Head of caudate nucleus (tissue), 42 donors: ENCODE data around the gene SERGEF.
A peak's percentile ranks its signal among the peaks of the same experiment; 100 is the strongest.

Experiments
- DNase-seq, 42 donors: peaks; one replicate each; pipeline versions ENCODE4 v3.0.0 to v3.0.0-alpha.2; 2020 to 2021; ENCODE audit warnings: mixed read lengths in 7 of 42
- intact Hi-C: fragments of 100-400 bp; cut with DNase I; formaldehyde crosslinking; loops from one replicate; pipeline ENCODE4 v1.15.0; 2022

SERGEF gene

DNA sequence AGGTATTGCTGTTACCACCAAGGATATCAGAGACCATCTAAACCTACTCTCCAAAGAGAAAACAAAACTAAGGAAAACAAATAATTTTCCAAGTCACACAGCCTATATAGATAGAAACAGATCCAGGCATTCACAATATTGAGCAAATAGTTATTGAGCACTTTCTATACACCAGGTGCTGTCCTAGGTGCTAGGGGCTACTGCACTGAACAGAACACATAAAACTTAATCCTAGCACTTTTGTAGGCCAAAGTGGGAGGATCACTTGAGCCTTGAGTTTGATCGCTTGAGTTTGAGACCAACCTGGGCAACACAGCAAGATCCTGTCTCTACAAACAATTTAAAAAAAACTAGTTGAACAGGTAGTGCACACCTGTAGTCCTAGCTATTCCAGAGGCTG, 44.6 kb downstream of the SERGEF start:
- no peak for DNase-seq

DNA sequence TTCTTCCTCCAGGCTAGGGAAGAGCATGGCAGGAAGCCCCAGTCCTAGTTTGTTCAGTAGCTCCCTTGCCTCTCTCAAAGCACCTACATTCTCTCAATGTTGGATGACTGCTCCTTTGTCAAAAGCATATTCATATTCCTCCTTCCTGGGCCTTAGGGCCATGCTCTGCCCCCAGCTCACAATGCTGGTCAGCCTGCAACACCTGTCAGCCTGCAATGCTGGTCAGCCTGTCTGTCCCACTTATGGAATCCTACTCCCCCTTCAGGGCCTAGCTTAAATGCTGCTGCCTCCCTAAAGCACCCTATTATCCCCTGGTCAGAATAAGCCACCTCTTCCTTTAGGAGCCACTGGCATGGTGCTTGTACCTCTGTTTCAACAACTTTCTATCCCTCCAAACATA, 45.2 kb downstream of the SERGEF start:
- intact Hi-C loops, result no loop called here
- no peak for DNase-seq

More for the DNA sequence above, 44.6 kb downstream of the SERGEF start:
- intact Hi-C loops, result no loop called here

DNA sequence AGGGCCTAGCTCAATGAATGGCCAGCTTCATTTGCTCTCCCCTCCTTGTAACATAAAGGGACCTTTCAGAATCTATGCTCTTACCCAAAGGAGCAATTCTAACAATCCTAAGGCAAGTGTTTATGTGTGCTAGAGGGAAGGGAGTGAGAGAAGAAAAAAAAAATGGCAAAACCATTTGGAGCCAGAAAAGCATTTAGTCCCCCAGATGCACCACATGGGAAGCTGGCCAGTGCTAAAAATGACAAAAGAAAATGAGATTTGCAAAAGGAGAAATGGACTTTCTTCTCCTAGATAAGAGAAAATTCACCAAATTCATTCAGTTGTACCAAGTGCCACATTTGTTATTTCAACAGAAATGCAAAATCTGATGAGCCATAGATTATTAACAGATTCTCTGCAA, 52.8 kb downstream of the SERGEF start:
- no peak for DNase-seq
- intact Hi-C loops, result no loop called here

DNA sequence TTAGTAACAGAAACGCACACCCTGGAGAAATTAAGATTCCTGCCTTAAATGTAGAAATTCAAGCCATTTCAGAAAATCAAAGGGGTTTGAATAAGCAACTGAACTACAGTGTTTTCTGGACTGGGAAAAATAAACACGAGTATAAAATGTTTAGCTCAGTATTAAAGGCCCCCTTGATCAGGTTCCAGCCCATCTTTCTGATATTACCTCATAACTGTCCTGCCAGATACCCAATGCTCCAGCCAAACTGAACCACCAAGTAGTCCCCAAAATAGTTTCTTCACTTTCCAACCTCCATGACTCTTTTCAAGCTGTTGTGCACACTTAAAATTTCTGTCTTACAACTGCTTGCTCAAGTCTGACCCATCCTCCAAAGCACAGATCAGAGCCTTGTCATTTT, 54.4 kb downstream of the SERGEF start:
- intact Hi-C loops, result no loop called here
- DNase-seq, result no peak

DNA sequence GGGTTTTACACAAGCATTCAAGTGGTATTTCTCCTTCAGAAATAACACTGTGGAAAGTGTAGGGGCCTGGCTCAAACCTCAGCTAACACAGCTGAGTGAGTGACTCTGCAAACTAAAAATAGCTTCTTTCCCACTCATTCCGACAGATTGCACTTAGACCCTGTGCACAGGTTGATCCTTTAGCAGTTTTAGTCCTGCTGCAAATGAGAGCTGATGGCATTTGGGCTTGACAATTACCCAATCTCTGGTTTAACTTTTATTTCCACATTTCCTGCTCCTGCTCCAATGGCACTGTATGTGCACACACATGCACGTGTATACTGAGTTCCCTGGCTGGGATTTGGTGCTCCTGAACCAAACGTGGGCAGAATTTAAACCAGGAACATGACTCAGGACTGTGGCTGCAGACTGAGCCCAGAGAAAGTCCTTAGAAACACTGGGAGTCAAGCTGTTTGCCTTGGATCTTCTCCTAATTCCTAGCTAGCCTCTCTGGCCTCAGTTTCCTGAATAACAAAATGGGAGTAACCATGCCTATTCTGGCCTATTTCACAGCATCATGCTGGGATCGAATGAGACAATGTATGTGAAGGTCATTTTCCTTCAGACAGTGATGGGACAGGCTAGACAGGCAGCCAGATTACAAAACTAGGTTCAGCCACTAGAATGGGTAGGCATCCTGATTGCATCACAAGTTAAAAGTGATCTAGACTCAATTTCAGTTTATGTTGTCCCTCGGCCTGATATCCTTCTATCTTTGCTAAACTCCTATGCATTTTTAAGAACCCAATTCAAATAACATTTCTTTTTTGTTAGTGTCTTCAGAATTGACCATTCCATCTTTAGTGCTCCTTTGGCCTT, 58.2 kb downstream of the SERGEF start:
- intact Hi-C loops, result no loop called here
- DNase-seq, result peak in 14 of 42 donors; percentile 6 to 62 (median 17)

DNA sequence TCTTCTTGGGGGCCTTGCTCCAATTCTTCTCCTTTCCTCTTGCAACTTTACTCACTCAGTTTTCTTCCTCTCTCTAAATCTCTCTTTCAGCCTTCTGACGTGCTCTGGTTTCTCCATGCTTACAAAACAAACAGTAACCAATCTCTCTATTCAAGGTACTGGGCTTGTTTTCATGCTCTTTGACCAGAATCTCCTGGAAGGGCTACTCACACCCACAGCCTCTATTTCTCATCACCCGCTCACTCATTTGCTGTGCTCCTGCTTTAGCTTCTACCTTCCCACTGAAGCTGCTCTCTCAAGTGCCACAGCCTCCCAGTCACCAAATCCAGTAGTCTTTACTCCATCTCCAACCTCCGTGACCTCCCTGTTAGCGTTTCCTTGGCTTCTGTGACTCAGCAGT, 60.4 kb downstream of the SERGEF start:
- DNase-seq, result no peak
- intact Hi-C loops, result no loop called here

DNA sequence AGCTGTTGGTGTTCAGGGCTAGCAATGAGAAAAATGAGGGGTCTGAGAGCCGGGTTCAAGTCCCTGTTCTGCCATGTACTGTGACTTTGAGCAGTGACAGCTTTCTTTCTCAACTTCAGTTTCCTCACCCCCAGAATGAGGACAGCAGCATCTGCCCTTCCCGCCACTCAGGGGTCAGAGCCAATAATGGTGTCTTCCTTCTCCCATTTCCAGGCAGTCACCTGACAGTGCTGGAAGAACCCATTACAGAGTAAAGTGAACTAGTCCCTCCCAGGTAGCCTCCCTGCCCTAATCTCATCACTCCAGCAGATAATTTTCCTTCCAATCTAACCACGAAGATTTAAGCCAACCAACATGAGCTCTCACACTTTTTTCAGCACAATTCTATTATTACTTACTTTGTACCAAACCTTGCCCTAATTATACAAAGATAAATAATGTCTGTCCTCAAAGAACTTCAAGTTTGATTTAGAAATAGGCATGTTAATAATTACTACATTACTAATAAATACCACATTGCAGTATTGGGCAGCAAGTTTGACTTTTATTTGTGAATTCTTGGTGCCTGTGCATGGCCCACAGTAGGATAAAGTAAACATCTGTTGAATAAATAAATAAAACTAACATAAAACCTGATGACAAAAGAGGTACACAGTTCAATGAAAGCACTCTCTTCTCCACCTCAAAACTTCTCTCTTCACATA, 61.0 kb downstream of the SERGEF start:
- intact Hi-C loops, result no loop called here
- no peak for DNase-seq

DNA sequence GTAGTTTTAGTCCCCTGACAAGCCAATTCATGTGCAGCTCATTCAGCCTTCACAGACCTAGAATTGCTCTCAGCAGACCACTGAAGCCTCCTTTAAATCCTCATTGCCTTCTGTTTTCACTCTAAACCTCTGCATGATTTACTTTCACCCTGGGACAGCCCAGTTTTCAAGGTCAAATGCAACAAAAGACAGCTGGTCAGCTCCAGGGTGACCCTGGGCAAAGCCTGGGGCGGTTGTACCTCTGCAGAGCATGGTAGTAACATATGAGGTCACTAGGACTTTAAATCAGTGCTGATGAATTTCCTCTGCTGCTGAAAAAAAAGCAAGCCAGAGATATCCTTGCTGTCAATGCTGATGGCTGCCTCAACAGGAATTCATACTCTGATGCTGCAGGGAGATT, 62.2 kb downstream of the SERGEF start:
- intact Hi-C loops, result no loop called here
- no peak for DNase-seq

DNA sequence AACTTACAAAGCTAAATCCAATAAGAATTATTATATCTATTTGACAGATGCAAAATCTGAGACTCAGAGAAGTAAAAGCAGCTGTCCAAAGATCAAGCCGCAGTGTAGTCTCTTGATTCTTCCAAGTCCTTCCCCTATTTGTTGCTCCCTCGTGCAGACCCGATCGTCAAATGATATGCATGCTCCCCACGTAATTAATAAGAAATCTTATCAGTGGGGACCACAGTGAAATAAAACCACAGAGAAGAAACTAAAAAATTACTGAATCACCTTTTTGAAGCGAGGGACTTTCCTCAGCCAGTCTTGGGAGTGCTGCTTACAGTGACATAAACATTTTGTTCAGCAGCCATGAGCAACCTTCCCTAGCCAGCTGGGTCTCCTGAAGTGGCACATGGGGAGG, 64.6 kb downstream of the SERGEF start:
- intact Hi-C loops, result no loop called here
- DNase-seq, result no peak

DNA sequence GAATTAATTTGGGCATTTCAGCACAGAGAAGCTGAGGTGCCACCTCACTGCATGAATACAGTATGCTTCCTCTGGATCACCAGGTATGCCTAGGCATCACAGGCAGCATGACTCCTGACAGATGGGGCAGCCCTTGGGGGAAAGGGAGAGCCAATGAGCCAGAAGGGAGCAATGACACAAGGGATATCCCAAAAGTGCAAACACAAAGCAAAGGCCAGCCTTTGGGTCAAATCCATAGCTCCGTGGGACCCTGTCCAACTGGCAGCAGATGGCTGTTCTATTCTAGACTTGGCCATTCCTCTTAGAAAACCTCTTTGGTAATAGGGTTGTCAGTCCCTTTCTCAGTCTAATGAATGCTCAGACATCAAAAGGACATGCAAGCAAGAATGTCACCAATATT, 73.3 kb downstream of the SERGEF start:
- intact Hi-C loops, result no loop called here
- DNase-seq, result no peak

DNA sequence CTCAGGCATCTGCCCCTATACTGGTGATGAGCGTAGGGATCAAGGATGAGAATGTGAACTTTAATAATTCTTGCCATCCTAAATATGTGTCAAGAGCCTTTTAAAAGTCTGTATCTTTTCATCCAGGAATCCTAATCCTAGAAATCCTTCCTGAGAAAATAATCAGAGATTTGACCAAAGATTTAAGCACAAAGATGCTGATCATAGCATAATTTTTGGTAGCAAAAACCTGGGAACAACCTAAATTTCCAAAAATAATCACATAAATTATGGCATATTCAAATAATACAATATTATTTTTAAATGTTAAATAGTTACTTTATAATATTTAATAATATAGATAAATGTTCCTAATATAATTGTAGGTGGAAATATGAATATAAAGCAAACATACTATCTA, 76.1 kb downstream of the SERGEF start:
- DNase-seq, result no peak

DNA sequence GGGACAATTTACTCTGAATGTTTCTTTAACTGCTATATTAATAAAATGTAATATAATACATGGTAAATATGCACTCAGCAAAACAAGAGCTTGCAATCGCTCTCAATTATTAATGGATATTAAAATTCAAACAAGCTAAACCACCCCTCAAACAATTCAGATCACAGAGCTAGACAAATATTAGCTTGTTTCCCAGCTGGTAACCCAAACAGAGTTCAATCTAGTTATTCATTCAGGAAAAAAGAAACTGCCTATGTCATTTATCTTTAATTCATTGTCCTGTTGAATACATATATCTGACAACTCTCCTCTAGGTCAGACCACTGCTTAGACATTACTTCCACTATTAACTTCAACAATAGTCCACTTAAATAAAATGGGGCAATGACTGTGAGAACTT, 78.7 kb downstream of the SERGEF start:
- no peak for DNase-seq
- intact Hi-C loops, result no loop called here

More for the DNA sequence above, 76.1 kb downstream of the SERGEF start:
- intact Hi-C loops, result no loop called here

DNA sequence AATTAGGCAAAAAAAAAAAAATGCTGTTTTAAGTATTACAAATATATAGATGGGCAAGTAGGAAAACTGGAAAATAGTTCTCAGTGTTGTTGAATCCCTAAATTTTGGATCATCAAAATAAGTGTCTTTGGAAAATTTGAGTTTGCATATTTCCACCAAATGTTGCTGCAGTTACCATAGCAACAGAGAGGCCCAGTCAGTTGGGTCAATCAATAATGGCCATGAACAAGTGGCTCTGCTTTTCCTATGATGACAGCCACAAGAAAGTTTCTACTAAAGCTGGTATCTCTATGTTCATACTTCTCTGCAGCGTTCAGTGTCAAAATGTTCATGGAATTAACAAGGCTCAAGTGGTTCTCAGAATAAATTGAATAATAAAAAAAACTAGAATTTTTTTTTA, 79.1 kb downstream of the SERGEF start:
- DNase-seq, result no peak
- intact Hi-C loops, result no loop called here

DNA sequence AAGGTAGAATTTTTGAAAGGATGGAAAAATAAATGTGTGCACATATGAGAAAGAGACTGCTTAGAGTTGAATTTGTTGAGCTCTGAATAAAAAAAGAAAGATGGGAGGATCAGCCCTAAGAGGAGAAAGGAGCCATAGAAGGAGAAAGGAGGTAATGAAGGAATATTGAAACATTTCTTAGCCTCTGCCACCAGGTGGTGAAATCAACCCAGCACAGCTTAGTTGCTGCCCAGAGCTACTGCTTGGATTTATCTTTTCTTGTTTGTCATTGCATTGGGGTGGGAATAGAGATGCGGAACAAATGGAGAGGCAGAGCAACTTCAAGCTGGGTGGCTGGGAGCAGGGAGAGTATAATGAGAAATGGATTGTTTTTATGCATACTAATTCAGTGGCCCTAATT, 80.4 kb downstream of the SERGEF start:
- intact Hi-C loops, result no loop called here
- DNase-seq, result no peak

DNA sequence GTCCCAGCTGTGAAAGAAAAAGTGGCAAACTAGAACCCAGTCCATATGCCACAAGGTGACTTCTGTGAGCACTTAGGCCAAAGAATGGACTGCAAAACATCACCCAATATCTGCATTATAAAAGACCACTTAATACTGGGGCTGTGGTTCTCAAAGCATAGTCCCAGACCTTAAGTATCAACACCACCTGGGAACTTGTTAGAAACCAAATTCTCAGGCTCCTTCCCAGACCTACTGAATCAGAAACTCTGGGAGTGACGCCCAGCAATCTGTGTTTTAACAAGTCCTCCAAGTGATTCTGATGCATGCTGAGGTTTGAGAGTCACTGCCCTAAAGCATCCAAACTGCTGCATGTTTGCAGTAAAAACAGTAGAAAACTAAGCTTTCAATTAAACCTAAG, 81.3 kb downstream of the SERGEF start:
- DNase-seq, result no peak
- intact Hi-C loops, result no loop called here

DNA sequence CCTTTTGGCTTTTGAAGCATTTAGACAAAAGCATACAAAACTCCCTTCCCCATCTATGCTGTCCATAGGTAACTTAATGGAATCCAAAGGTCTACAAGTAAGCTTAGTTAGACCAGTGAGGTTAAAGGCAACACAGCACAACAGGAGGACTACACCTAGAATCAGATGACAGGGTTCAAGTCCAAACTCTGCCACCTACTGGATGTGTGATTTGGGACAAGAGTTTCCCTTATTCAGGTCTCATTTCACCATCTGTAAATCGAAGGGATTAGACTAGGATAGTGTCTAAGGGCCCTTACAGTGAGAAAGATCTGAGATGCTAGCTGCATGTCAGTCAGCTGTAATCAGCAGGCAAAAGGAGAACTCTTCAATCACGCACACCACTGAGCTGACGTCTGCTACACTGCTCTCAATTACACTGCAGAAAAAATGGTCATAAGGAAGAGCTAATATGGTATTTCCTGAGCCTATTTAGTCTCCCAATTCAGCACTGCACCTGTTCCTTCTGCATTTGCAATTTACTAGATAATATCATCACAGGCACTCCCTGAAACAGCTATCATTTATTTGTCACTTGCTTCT, 82.2 kb downstream of the SERGEF start:
- DNase-seq, result no peak
- intact Hi-C loops, result no loop called here

DNA sequence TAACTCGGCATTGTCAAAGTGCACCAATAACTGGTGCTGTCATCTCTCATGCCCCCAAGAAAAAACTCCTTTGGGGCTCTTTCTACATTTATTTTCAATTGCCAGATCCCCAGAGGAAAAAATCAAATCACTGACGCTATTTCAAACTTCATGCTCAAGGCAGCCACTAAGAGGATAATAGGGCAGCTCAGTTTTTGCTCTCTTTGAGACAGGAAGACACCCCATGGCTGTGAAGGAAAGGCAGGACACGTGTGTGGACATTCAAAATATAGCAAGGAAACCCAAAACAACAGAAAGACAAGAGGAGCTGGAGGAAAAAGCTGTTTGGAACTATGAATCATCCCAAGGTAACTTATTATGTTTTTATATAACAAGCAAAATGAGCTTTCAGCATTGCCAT, 83.7 kb downstream of the SERGEF start:
- intact Hi-C loops, result no loop called here
- DNase-seq, result no peak

DNA sequence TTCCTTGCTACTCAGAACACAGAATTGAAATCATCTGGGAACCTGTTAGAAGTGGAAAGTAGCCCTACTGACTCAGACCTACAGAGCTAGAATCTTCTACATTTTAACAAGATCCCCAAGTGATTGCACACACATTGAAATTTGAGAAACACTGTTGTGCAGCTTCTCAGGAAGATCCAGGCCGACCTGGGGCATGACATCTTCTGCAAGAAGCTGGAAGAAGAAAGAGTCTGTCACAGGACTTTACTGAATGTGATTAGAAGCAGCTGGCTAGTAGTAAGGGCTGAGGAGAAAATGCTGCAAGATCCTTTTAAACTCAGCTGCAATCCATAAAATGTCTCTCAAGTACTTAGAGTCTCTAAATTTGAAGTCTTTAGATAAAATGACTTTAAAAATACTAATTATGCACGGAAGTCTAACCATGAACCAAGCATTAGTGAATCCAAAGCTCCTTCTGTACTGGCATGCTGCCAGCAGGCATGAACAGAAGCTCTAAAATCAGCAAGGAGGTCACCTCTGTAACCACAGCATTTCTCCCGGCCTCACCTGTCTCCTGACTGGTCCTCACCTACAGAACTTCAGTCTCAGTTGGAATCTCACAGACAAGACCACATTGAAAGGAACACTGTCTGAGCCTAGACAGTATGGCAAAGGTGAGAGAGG, 85.0 kb downstream of the SERGEF start:
- intact Hi-C loops, result no loop called here
- no peak for DNase-seq

DNA sequence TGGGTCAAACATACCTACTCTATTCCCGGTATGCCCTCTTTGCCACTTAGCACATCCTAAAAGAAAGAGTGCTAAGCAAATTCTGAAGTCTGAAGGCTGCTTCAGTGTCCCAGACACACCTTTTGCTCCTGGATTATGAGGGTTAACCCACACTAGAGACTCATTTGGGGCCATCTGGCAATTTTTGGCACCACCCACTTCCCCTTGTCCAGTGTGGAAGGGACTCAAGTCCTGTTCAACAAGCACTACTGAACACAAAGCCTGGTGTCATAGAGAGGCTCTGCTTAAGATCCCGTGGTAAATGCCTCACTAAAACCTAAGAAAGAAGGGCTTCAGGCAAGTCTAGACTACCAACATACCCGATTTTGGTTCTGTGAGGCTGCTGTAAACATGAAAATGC, 85.8 kb downstream of the SERGEF start:
- no peak for DNase-seq
- intact Hi-C loops, result no loop called here

DNA sequence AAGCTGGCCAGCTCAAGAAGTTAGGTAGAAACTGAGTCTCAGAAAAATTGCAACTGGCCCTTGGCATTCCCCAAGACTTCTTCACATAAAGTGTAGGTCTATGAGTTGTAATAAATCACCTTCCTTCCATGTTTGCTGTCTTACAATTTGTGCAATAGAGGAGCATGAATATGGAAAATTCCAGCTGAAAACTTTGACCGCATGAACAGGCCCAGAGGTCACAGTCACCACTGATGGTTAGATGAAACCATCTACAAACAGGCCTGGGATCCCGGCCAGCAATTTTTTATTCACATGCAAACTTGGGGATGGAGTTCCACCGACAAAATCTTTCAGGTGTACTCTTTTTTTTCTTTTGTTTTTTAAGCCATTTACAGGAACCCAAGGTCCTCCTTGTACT, 88.1 kb downstream of the SERGEF start:
- no peak for DNase-seq
- intact Hi-C loops, result no loop called here
